ENCODE results near the gene STPG2. TPM values are rescaled to one million over a fixed set of nuclear protein-coding genes. Genes with fewer than 3 reads are reported as not detected.

Gene STPG2
- total RNA-seq, 1 donor from 2014 or later = 1.1 TPM

GRCh38 chr4:97593248-97593647 lies 550.0 kb downstream of the STPG2 start:
- no peaks in the 10 kb centered on the region for H3K36me3 Mint-ChIP-seq (ENCODE audit: insufficient read depth)
- no peaks in the 10 kb centered on the region for H3K27me3 Mint-ChIP-seq
- H3K9me3 Mint-ChIP-seq (ENCODE audit: low read depth) = peaks cover 18% of the 10 kb centered on the region
- TF ChIP-seq CTCF (IDR thresholded peaks at IDR 0.05; ENCODE audit: unreplicated experiment) = no peak
- DNase-seq (ENCODE audit: low spot score, unreplicated experiment) = no peak
- H3K4me1 Mint-ChIP-seq (ENCODE audit: low read depth) = no peaks in the 10 kb centered on the region
- H3K27ac Mint-ChIP-seq = no peak overlapping the region
- no peak overlapping the region for H3K4me3 Mint-ChIP-seq (ENCODE audit: low read depth)

GRCh38 chr4:97590266-97590665 lies 553.0 kb downstream of the STPG2 start:
- H3K27ac Mint-ChIP-seq = no peak overlapping the region
- H3K4me1 Mint-ChIP-seq (ENCODE audit: low read depth) = no peaks in the 10 kb centered on the region
- H3K4me3 Mint-ChIP-seq (ENCODE audit: low read depth) = no peak overlapping the region
- H3K9me3 Mint-ChIP-seq (ENCODE audit: low read depth) = peaks cover 6% of the 10 kb centered on the region
- DNase-seq (ENCODE audit: low spot score, unreplicated experiment) = no peak
- no peaks in the 10 kb centered on the region for H3K27me3 Mint-ChIP-seq
- no peak for TF ChIP-seq CTCF (IDR thresholded peaks at IDR 0.05; ENCODE audit: unreplicated experiment)
- H3K36me3 Mint-ChIP-seq (ENCODE audit: insufficient read depth) = no peaks in the 10 kb centered on the region

GRCh38 chr4:97589481-97590196 lies 553.6 kb downstream of the STPG2 start:
- Mint-ChIP-seq H3K9me3 (ENCODE audit: low read depth) (peaks cover 6% of the 10 kb centered on the region), H3K27ac (no peak overlapping the region), H3K4me1 (ENCODE audit: low read depth) (no peaks in the 10 kb centered on the region), H3K36me3 (ENCODE audit: insufficient read depth) (no peaks in the 10 kb centered on the region), H3K4me3 (ENCODE audit: low read depth) (no peak overlapping the region), H3K27me3 (no peaks in the 10 kb centered on the region)
- DNase-seq (ENCODE audit: low spot score, unreplicated experiment) = no peak
- no peak for TF ChIP-seq CTCF (IDR thresholded peaks at IDR 0.05; ENCODE audit: unreplicated experiment)

- no peak overlapping the region for H3K27ac Mint-ChIP-seq
- no peak for DNase-seq (ENCODE audit: low spot score, unreplicated experiment)
- H3K9me3 Mint-ChIP-seq (ENCODE audit: low read depth) = peaks cover 2% of the 10 kb centered on the region
- no peak overlapping the region for H3K4me3 Mint-ChIP-seq (ENCODE audit: low read depth)
- no peak for TF ChIP-seq CTCF (IDR thresholded peaks at IDR 0.05; ENCODE audit: unreplicated experiment)
- H3K36me3 Mint-ChIP-seq (ENCODE audit: insufficient read depth) = no peaks in the 10 kb centered on the region
- H3K27me3 Mint-ChIP-seq = no peaks in the 10 kb centered on the region
- H3K4me1 Mint-ChIP-seq (ENCODE audit: low read depth) = no peaks in the 10 kb centered on the region
Measured at GRCh38 chr4:97587912-97588311, 555.4 kb downstream of the STPG2 start.

GRCh38 chr4:97585274-97585673 lies 558.0 kb downstream of the STPG2 start:
- peaks cover 3% of the 10 kb centered on the region for H3K4me1 Mint-ChIP-seq (ENCODE audit: low read depth)
- no peak for DNase-seq (ENCODE audit: low spot score, unreplicated experiment)
- H3K27ac Mint-ChIP-seq = no peak overlapping the region
- H3K4me3 Mint-ChIP-seq (ENCODE audit: low read depth) = no peak overlapping the region
- no peaks in the 10 kb centered on the region for H3K36me3 Mint-ChIP-seq (ENCODE audit: insufficient read depth)
- peaks cover 2% of the 10 kb centered on the region for H3K9me3 Mint-ChIP-seq (ENCODE audit: low read depth)
- TF ChIP-seq CTCF (IDR thresholded peaks at IDR 0.05; ENCODE audit: unreplicated experiment) = no peak
- no peaks in the 10 kb centered on the region for H3K27me3 Mint-ChIP-seq

Data from progenitor cell of endocrine pancreas (in vitro differentiated cells).